ENCODE results near the gene ATPAF2.
A peak's percentile ranks its signal among the peaks of the same experiment; 100 is the strongest.

Gene ATPAF2

DNA sequence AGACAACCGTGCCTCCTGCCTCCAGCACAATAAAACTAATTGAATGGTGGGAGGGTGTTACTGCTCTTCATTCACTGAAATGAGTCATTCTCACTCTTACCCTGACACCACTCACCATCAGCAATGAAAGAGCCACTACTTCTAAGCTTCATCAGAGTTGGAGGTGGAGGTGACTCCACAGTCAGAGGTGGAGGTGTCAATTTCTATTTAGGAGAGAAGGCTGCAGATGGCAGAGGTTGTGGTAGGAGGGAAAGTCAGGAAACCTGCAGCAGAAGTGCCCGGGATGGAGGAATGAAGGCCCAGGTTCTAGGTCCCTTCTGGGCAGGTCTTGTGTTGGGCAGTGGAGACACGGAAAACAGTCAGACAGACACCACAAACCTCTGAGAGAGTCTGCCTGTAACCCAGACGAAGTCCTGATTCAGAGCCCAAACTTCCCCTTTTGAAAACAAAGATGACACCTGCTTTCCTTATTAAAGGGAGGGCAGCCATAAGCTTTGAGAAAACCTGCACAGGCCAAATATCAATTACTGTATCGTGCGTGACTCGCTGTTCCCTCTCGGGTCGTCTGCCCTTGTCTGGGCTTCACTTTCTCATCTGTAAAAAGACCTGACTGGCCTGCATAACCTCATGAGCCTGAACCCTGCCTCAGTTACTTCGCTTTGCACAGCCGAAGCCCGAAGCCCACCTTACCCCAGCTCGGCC lies 668 bp downstream of the ATPAF2 start:
- DNase-seq: no peak

DNA sequence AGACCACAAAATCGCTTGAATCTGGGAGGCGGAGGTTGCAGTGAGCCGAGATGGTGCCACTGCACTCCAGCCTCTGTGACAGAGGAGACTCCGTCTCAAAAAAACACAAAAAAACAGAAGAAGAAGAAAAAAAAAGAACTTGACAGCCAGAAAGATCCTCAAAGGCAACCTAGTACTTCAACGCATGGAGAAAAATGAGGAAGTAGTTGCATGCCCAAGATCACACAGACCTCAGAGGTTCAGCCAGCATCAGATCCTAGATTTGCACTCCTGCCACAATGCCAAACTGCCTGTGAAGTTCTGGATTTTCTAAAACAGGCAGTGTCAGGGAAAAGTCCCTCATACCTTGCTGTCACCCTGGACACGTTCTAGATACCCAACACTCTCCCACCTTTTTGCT lies 1.5 kb downstream of the ATPAF2 start:
- no peak for DNase-seq

DNA sequence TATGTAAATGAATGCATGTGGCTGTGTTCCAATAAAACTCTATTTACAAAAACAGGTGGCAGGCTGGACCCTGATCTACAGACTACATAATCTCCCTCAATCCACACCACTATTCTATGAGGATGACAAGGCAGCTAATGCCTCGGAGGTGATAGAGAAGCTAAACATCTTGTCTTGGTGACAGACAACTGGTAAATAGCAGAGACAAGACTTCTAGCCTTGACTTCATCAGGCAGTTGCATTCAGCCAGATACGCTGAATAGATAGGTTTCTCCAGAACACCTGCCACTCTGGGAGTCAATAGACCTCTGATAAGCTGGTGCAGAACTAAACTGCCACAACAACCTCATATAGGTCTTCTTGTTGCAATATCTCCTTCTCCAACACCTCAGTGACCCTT lies 3.3 kb downstream of the ATPAF2 start:
- DNase-seq: no peak

DNA sequence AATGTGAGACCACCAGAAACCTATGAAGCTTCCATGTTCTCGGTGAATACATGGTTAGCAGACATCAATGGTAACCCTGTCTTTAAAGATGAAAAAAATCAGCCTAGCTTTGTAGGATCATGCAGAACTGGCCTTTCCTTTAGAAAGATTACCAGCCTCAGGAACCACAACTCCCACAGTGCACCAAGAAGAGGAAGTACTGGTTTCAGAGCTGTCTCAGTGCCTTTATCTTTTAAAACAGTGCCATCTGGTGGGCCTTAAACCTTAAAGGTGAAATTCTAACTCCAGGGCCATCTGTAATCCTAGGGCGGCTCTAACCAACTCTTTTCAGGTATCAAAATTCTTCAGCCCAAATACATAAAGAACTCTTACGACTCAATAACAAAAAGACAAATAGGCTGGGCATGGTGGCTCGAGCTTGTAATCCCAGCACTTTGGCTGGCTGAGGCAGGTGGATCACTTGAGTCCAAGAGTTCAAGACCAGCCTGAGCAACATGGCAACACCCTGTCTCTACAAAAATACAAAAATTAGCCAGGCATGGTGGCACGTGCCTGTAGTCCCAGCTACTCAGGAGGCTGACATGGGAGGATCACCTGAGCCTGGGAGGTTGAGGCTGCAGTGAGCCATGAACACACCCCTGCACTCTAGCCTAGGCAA lies 5.4 kb downstream of the ATPAF2 start:
- peak; percentile 29 to 31 for DNase-seq

DNA sequence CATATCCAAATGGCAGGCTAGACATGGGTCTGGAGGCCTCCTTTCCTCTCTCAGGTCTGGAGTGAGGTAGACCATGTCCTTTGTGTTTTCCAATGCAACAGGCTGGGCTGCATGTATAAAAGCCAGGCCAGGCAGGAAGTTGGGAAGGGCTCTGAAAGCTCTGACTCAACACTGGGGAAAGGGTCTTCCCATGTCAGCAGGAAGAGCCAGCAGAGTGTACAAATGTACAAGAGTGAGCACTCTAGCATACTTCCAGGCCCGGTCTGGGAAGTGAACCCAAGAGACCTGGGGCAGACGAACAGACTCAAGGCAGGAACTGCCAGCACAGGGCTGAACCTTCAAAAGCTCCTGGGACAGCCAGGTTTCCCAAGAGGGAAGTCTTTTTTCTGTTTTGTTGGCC lies 7.0 kb downstream of the ATPAF2 start:
- DNase-seq: no peak

DNA sequence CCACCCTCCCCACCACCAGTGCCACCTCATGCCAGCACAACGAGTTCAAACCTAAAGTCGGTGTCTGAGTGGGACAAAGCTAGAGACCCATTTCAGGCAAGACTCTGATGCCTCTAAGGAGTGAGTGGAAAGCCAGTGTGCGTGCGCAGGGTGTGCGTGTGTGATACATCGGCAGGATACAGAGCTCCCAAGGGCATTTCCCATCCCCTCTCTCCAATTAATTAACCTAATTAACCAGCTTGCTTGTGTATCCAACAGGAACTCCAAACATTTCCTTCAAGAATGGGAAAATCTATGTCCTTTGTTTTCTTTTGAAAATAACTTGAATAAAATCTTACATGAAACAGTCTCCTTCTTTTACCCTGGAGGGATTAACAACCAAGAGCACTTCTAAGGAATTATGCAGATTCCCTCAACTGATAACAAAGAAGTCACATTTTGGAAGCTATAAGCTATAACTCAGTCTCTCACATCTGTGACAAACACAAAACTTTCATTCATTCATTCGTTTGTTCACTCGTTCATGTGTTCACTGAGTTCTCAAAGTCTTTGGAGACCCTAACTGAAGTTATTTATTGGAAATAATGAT lies 9.9 kb downstream of the ATPAF2 start:
- no peak for DNase-seq

DNA sequence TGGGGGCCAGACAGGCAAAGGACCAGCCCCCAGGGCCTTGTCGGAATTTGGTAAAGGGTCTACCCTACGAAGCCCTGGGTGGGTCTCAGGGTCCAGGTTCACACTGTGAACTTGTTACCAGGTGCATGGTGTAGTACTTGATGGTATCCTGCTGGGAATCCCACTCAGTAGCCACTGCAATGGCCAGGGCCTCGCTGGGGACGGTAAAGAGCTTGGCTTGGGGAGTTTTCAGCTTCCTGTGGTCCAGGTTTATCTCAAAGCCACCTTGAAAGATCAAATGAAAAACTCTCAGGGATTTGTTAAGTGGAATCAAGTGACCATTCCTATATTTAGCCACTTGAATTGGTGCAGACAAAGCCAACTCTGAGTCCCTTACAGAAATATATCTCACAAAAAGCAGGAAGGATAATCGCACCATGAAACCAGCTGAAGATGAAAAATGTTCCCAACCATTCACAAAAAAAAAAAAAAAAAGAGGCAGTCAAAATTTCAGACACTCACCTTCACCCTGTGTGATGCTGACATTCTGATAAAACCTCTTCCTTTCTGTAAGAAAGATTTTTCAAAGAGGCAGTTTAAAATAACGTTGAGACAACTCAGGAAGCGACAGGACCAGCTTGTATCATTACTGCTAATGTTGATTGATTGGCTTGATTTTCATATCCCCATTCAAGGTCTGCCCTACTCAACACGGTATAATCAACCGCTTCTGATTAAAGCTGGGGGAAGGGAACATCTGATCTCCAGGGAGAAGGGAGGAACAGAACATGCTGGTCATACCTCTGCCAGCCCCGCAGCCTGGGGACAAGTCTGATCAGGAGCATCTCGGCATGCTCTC lies 10.6 kb downstream of the ATPAF2 start:
- no peak for DNase-seq

DNA sequence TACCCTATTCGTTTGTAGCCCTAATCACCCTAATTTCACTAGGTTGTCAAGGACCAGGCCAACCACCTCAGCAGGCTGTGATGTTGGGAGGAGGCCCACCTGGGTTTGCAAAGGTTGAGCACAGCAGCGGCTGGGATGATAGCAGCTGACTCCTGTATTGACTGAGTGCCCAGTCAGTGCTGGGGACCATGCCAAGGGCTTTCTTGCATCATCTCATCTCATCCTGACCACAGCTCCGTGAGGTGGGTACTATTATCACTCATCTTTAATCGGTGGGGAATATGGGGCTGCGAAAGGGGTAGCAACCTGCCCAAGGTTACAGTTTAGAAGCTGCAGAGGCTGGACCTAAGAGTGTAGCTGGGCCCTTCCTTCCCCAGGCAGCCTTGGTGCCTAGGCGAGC lies 11.7 kb downstream of the ATPAF2 start:
- DNase-seq: no peak

DNA sequence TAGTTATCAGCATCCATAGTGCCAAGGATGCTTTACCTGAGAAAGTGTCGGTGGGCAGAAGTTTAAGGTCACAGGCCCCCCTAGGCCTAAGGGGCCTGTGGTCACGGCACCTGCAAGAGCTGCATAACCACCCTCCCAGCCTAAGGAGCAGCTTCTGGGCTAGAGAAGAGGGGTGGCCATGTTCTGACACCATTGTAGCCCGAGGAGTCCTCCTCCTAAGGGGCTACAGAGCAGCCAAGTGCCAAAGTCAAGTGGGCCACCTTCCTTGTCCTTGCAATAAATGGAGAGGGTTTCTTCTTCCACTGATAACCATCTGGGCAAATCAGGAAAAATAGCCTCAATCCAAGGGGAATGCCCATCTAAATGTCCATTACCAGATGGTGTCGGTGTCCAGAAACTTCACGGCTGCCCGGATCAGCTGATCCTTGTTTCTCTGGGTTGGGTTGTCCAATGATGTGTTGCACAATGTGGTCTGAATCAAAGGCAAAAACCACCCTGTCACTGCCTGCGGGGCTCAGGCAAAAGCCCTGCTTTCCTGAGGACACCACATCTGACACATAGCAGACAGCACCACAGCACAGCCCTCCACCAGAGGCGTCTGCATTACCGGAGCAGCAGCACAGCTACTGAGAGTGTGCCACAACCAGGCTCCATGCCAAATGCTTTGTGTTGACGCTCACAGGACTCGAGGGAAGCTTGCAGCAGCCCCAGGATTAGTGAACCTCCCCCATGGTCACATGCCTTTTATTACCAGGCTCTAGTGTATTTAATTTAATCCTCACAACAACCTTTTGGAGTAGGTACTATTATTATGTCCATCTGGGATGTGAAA lies 12.8 kb downstream of the ATPAF2 start:
- no peak for DNase-seq

DNA sequence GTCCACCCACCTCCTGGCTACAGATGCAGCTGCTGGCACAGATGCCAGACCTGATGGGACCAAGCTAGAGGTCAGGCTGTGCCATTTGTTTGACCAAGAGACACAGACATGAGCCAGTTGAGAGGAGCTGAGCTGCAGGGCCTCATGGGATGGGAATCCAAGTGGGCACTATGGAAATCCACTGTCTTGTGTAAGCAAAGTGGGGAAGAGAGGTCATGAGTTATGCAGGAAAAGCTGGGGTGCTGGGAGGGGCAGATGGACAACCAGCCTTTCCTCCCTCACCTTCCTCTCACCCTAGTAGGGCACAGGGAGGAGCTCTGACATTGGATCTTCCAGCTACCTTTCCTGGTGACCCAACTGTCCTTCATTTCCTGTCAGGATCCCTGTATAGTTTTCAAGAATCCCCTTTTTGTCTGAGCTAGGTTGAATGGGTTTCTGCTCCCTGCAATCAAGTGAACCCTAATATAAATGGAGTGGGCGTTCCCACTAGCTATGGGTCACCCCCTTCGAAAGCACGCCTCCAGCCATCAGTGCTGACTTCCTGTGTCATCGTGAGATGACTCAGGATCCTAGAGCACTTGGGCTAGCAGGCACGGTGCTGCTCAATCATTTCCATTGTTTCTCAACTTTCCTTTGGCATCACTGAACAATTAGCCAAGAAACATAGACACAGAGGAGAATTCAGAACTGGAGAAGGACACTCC lies 13.6 kb downstream of the ATPAF2 start:
- DNase-seq: no peak

DNA sequence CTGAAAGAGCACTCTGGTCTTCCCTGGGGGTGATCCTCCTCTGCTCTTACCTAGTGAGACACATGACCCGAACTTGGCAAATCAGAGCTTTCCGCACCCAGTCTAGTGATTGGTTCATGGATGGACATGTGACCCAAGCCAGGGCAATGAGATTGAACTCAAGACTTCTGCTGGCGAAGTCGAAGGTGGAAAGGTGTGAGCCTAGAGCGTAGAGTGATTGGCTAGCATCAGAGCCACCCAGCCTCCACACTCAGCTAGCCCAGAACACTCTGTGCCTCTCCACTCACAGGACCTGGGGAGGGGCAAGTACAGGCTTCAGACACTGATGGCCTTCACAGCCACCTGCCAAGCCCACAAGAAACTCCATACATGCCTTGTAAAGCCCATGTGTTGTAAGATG lies 17.6 kb downstream of the ATPAF2 start:
- no peak for DNase-seq

DNA sequence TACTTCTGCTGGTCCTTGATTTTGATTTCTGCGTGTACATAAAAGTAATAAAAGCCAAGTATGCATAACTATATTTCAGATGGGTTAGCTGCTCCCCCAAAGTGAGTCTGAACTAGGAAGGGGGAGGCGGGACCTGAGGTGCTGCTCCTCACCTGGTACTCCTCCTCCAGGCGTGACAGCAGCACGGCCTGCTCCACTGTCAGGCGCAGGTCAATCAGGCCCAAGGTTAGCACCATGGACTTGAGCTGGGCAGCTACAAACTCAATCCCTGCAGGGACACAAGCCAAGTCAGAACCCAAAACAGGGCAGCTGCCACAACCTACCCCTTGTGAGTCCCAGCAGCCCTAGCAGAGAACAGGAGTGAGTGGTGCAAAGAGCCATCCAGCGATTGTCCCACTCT lies 18.0 kb downstream of the ATPAF2 start:
- no peak for DNase-seq

DNA sequence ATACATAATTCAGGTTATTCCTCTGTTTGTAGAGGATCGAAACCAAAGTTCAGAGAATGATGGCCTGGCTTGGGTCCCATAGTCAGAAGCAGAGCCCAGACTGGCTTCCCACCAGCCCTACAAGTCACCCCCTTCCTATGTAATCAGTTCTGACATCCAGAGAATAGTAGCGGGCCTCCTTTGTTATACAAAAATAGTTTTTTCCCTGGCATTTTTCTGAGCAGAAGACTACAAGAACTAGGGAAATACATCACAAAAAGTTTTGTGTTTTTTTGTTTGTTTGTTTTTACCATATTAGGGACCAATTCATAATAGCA lies 19.2 kb downstream of the ATPAF2 start:
- DNase-seq: no peak

DNA sequence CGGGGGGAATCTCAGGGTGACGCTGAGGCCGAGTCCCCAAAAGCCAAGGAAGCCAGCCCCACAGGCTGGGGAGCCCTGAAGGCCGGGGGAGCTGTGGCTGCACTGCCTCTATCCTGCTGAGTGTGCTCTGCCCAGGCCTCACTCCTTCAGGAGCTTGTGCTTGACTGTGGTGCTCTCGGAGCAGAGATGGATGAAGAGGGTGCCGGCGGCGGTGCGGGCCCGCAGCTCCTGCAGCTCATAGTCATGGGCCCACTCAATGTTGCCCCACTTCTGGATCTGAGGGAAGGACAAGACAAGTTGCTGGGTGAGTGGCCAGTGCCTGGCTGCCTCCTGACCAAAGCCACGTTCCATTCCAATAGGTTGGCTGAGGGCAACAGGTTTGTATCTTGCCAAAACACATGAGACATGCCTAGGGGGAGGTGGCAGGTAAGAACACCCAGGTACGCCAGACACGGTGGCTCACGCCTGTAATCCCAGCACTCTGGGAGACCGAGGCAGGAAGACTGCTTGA lies 20.5 kb downstream of the ATPAF2 start:
- DNase-seq: no peak

DNA sequence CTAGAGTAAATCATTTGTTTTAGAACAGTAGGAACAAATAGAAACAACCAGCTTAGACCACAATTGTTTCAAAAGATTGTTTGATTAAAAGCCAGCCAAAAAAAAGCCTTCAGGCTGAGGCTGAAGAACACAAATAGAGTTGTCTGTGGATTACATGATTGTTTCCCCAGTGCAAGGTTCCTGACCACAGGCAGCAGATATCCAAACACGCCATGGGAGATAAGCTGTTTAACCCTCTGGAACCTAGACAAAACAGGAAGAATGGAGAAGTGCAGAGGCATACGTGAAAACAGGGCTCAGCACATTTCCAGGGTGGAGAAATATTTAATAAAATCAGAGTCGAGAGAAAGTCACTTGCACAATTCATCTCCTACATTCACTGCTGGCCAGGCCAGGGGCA lies 21.0 kb downstream of the ATPAF2 start:
- DNase-seq: no peak

DNA sequence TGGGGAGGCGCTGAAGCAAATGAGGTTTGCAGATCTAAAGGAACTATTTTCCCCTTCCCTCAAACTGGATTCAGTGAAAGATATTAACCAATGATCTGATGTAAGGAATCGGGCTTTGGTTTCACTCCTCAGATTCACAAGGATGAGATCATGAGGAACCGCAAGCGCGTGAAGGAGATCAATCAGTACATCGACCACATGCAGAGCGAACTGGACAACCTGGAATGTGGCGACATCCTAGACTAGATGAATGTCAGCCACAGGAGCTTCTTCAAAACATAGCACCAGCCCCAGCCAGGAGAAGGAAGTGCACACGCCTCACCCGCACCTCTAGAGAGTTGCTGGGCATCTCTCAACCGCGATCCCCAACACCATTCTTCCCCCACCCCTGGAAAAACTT lies 22.5 kb downstream of the ATPAF2 start:
- DNase-seq: no peak

DNA sequence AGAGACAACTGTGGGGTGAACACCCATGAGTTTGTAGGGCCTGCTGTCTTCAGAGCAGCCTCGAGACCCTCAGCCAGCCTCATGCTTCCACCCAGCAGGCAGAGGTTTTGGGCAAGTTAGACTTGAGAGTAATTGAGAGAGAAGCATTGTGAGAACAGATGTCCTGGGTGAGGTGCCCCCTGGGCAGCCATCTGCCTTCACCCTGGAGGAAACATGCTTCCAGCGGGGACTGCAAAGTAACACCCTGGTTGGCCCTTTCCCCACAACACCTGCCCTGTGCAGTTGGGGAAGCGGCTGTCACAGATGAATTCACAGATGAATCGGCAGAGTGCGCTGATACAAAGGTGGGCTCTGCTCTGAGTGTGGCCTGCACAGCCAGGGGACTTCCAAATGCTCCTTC lies 23.4 kb downstream of the ATPAF2 start:
- DNase-seq: no peak

DNA sequence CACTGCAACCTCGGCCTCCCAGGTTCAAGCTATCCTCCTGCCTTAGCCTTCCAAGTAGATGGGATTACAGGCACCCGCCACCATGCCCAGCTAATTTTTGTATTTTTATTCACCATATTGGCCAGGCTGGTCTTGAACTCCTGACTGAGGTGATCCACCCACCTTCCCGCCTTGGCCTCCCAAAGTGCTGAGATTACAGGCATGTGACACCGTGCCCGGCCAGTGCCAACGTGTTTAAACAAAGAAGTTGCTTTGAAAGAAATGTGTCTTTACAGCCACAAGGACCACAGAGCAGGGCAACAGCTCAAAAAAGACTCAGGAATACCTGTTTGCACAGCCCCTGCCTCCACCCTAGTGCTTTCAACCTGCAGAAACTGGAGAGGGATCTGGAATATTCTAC lies 25.0 kb downstream of the ATPAF2 start:
- no peak for DNase-seq

DNA sequence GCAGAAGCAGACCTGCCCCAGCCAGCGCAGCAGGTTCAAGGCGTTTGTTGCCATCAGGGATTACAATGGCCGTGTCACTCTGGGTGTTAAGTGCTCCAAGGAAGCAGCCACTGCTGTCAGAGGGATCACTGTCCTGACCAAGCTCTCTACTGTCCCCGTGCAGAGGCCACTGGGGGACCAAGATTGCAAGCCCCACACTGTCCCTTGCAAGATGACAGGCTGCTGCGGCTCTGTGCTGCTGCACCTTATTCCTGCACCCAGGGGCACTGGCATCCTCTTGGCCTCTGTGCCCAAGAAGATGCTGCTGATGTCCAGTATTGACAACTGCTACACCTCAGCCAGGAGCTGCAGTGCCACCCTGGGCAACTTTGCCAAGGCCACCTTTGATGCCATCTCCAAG lies 27.7 kb downstream of the ATPAF2 start:
- DNase-seq: no peak

DNA sequence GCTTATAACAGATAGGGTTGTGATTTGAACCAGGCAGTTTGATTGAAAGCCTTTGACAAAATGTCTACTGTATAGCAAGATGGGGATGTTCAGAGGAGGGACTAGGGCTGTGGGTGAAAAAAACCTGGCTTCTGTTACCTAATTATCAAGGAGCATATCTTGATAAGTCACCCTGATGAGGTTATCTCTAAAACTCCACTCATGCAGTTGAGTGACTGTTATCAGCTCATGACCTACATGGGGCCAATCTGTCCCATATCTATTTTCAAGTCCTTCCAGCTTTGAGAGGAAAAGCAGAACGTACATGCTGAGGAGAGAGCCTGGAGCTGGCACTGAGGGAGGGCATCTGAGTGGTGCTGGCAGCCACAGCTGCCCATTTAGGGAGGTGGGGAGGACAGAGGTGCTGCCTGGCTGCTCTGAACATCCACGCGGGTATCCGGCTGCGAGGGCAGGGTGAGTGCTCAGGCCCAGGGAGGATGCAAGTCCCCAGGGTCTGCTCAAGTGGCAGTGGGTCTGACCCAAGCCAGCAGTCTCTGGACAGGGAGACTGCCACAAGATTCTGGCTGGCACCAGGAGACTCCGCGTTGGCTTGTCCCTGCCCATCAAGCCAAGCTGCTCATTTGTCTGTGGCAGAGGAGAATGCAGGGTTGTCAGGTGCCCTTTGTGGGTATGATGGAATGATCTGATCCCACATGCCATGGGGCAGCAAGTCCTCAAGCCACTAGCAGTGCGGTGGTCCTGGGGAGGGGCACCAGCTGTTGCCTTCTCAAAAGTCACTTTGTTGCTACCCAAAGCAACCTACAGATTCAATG lies 29.2 kb downstream of the ATPAF2 start:
- DNase-seq: no peak
